NCI-H526 treated with DMSO at 0.1 percent for 48 hours (cell line): ENCODE results near the gene TOX4.
A peak's percentile ranks its signal among the peaks of the same experiment; 100 is the strongest.

Source experiments
- DNase-seq: peaks from one replicate; lab custom pipeline; 2025; lab: John Stamatoyannopoulos, UW

Gene TOX4

DNA sequence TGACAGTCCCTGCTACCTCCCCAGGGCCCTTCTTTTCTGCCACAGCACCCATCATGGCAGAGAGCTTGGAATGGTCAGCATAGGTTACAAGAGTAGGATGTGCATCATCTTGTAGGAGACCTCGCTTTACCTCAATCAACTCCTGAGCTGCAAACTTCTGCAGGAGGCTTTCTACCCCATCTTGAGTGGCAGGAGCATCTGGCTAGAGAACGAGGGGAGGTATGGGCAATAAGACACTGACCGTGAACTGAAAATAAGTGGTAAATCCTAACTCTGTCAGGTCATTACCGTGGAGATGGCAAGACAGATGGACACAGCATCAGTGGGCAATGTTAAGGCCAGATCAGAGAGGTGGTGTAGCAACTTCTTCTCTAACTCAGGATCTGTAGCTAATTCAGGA is 26.4 kb downstream of the TOX4 start:
- no peak for DNase-seq

DNA sequence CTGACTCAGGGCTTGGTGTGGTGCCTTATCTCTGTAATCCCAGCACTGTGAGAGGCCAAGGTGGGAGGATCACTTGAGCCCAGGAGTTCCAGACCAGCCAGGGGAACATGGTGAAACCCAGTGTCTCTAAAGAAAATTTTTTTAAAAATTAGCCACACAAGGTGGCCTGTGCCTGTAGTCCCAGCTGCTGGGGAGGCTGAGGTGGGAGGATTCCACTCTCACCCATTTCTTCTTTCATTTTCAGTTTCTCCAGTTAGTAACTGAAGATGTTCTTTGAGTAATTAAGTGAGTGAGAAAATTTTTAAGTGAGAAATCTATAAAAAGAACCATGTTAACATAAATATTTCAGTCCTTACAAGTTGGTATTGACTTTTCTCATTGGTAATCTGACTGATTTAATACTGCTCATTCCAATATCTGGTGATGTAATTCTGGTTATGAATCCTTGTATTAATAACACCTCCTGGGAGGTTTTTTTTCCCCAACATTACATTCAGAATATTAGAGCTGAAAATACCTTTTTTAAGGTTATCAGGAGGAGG is 28.1 kb downstream of the TOX4 start:
- no peak for DNase-seq

DNA sequence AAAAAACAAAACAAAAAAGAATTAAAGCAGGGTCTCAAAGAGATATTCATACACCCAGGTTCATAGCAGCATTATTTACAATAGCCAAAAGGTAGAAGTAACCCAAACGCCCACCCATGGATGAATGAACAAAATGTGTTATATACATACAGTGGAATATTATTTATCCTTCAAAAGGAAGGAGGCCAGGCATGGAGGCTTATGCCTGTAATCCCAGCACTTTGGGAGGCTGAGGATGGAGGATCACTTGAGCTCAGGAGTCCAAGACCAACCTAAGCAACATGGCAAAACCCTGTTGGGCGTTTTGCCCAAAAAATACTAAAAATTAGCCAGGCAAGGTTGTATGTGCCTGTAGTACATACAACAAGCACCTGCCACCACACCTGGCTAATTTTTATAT is 29.6 kb downstream of the TOX4 start:
- no peak for DNase-seq

DNA sequence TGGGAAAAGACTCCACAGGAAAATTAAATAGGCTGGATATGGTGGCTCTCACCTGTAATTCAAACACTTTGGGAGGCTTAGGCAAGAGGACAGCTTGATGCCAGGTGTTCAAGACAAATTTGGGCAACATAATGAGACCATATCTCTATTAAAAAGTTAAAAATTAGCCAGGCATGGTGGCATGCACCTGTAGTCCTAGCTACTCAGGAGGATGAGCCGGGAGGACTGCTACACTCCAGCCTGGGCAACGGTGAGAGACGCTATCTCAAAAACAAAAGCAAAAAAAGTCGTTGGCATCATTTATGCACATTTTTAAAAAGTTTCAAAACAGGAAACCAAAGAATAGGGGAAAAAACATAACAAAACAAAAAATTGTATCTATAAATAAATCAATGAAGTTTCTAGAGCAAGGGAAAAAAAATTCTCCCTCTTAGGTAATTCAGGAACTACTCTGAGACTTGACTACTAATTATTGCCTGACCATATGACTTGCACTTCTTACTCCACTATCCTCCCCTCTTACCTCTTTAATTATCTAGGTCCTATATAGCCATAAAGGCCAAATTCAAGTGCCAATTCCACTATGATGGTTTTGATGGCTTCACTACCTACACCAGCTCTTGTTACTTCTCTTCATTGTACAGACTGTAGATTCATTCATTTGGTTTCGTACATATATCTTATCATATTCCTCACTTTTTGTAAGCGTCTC is 32.6 kb downstream of the TOX4 start:
- no peak for DNase-seq

DNA sequence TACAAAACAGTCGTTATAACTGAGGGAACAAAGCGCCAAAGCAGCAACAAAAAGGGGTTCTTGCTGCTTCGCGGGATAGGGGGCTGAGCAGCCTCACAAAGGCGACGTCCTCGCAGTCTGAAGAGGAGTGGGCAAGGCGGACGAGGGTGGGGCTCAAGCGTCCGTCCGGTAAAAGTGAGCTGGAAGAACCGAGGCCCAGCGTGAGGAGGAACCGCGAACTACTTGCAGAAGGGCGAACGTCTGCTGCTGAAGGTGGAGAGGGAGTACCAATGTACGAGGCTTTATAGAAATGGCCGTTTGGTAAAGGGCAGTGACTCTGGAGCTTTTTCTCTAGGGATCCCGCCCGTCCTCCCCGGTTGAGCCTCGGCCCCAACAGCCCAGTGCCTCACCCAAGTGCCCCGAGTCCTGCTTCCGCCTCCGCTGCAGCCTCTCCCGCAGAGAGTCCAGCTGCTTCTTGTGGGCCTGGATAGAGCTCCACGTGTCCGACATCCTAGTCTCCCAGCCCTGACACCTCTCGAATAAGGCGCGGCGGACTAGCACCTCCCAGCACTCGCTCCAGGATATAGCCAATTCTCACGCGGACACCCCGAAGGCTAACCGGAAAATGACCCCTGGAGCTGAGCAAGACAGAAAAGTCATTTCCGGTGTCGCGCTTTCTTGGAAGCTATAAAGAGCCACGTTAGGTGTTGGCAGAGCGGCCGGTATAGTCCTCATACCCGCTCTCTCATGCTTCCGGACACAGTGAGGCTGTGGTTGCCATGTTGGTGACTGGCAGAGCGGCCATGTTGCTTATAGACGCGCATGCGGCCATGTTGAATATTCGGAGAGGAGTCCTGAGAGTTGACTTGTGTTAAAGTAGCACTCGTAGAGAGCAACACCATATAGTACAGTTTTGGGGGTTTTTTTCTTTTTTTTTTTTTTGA is 34.0 kb downstream of the TOX4 start, which contains the start of gene METTL3:
Gene METTL3 (minus strand): TSS at position 606 of the 923 bp plus-strand sequence. CDS start 117 bp downstream, at position 489.
- peak; percentile 97 for DNase-seq

DNA sequence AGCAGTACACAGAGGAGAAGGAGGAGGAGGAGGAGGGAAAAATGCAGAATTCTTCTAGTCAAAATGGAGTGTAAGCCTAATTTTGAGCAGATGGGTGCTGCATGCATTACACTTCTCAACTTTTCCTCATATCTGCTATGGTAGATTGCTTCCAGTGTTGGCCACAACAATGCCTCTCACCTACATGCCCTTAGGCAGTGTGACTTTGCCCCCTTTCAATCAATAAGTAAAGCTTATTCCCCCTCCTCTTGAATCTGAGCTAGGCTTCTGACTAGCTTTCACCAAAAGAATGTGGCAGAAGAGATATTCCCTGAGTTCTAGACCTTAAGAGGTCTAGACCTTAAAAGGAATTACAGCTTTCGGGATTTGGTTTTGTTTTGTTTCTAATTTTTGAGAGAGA is 37.3 kb downstream of the TOX4 start:
- no peak for DNase-seq

DNA sequence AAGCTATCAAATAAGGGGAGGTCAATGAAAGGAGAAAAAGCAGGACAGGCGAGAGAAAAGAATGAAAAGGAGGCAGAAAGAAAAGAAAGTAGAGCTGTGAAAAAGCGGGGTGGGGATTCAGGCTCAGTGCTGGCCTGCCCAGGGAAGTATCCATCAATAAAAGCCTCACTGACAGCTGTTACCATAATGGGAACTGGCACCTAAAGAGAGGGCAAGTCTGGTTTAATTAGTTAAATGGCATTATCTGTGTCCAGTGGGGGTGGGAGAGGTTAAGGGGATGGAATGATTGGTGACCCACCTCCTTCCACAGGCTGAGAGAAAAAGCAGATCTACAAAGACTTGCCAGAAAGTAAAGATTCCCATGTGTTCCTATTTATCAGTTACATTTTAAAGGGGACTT is 41.7 kb downstream of the TOX4 start:
- DNase-seq = no peak

DNA sequence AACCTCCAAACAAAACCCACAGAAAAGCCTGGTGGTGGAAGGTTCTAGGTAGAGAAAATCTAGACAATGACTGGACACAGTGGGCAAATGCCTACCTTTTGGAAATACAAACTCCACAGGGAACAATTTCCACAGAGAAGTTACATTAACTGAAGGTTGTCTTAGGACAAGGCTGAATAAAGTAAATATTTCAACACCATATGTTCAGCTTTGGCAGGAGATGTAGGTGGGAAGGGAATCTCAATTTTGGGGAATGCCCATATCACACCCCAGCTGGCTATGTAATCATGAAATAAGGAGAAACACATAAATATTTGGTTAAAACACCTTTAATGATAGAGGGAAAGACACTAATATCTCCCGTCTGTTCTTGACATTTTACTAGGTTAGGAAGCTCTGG is 43.8 kb downstream of the TOX4 start:
- DNase-seq = no peak

DNA sequence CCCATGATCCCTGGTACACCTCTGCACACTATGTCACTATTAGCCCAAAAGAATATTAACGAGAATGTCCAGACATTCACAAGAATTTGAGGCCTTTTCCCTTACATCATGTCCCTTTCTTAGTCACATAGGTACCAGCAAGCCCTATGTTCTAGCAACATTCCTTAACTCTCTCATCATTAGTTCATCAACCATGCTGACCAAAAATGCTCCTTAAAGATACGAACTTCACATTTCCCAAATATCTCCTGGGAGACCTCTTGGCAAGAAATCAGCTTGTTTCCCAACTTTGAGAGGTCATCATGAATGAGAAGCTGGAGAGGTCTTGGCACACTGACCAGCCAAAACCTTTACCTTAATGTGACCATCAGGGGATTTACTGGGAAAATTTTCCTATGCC is 44.5 kb downstream of the TOX4 start:
- DNase-seq = no peak

DNA sequence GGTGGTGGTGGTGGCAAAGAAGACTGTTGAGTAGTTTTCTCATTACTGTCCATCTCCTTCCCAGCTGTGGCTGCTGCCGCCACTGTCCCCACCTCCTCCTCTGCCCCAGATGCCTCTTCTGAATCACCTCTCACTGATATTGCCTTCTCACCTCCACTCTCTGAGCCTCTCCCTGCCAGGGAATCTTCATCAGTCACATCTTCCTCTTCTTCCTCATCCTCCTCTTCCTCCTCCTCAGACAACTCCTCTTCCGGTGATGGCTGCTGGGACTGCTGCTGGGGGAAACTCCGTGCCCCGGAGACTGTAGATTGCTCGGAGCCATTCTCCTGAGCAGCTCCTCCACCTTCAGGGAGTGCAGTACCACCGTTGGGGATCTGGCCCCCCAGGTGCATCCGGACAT is 46.2 kb downstream of the TOX4 start:
- no peak for DNase-seq

DNA sequence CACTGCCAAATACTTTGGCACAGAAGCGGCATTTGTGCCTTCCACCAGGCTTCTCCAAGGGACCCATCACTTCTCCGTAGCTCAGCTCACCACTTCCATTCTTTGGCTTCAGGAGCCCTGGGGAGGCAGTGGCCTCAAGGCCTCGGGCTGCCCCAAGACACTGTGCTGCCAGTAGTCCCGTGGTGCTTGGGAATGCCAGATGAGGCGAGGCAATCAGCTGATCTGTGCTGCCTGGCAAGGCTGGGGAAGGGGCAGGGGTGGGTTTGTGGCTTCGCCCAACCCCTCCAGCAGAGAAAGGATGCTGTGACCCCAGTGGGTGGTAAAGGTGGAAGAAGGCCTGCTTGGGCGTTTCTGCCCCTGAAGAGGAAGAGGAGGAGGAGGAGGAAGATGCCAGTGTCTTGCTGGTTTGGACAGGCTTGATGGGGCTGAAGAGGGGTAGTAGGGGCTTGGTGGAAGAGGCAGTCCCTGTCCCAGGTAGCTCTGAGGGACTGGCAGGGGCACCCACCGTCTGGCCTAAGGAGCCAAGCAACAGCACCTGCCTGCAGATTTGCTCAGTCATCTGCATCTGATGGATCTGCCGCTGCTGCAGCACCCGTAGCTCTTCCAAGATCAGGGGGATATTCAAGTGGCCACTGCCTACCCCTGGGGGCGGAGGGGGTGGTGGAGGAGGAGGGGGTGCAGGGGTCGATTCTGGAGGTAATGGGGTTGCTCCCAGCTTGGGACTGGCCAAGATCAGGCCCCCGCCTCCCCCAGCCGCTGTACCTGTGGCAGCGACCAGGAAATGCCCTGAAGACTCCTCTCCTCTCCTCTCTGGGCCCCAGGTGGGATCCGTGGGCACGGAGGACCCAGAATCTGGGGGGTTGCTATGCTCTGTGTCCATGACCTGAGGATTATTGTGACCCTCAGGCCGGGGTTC is 47.8 kb downstream of the TOX4 start:
- DNase-seq = no peak

DNA sequence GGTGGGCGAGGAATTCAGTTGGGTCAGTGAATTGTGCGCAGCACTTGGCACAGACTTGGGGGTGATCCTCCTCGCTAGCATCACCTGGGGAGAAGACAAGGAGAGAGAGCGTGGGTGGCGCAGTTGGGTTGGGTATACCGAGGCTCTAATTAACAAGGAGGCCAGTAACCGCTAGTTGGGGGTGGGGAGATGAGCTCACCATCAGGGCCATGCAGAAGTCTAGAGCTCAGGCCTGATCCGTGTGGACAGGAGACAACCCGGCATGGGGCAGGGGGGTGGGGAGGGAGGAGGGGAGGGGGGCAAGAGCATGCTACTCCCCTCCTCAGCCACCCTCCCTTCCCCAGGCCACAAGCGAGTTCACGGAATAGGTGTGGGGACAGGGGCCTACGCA is 48.6 kb downstream of the TOX4 start:
- DNase-seq = no peak

DNA sequence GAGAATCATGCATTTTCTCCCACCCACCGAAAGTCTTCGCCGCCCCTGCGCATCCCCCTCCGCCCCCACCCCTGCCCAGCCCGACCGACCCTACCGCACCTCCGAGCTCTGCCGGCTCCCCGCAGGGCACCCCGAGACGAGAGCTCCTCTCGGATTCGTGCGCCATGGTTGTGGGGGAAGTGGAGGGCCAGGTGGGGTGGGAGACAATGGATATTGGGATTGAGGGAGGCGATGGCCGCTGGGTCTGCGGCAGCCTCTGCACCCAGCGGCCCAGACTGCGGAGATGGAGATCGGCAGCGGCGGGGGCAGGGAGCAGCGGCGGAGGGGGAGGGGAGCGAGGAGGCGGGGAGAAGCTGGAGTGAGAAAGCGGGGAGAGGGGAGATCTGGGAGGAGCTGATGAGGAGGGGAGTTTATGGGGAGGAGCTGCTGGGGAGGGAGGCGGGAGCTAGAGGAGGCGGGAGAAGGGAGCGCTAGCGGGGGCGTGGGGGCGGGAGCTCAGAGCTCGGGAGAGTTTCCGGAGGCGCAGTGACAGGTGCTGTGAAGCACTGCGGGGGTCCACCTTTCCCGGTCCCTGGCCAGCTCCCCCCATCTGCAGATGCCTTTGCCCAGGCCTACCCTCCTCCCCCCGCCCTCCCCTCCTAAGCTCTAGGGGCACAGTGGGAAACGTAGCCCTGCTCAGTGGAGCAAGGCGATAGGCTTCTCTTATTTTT is 49.1 kb downstream of the TOX4 start, which contains the start of gene SALL2:
Gene SALL2 (minus strand): TSS at position 385 of the 710 bp plus-strand sequence. CDS start 219 bp downstream, at position 166.
- peak; percentile 82 for DNase-seq

DNA sequence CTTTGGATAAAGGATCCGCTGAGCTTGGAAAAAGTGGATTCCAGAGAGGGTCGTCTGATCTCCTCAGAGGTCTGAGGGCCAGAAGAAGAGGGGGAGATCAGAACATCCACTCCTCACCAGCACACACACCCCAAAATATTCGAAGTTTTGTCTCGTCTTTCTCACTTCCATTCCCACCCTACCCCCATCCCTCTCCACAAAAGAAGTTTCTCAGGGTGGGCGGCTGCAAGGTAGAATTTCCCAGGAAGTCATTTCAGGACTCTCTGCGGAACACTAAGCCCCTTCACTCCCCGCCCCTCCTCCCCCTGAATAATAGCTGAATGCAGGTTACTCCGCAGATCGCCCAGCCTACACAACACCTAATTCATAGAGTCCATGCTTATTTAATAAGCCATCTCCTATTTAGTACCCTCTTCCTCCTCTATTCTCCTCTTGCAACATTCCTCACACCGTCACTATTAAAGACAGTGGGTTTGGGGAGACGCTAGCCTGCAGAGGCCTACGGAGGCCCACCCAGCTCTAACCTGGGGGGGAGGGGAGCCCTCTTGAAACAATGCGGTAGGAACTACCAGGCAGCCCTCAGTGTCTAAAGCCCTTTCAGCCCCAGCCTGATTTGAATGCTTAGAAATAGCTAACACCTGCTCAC is 49.8 kb downstream of the TOX4 start:
- DNase-seq = peak; percentile 83

DNA sequence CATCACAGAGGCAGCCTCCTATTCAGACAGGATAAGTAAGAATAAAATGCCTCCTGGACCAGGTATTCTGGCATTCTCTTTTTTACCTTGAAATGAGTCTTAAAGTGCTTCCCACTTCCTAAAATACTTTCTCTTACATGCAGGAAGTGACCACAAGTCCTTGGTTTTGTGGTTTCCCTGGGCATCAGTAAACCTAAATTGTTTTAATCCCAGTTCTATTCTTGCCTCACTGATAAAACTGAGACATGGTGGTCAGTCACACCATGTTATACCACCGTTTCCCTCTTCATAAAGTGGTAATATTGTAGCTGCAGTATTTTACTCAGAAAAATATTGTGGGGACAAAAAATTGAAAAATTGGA is 50.3 kb downstream of the TOX4 start:
- DNase-seq = no peak

DNA sequence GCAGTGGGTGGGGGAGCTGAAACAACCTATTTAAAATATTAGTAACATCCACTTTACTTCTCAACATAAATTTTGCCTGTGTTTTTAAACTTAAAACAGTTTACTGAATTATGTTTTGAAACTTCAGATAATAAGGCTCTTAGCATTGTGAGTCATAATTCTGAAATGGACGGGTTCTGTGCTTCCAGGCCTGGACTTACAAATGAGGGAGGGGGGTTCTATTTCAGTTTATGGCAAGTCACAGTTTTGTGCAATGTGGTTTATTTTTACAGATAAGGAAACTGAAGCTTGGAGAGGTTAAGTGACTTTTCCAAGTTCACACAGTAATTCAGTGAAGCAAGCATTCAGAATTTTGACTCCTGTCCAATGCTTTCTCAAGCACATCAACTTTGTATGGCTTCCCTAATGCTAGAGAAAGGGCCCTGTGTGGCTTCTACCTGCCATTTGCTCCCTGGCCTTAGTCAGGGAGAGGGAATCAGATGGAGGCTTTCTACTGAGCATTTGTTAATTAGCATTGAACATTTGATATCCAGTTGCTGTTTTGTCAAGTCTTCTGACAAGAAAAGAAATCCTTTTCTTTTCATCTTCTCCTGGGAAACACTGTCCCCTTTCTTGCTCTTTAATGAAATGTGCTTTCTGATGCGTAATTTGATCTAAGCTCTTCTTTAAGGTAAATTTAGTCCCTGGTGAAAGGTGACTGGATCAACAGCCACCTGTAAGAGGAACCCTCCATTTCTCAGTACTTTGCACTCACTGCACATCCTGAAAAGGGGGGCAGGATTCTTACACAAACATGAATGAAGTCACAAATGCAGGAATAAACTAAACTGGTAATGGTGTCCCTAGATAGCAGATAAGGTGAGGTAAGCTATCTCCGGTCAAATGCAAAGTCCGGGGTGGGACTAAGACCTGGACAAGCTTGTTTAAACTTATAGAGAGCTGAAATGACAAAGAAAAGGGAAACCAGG is 51.7 kb downstream of the TOX4 start:
- DNase-seq = peak; percentile 31

DNA sequence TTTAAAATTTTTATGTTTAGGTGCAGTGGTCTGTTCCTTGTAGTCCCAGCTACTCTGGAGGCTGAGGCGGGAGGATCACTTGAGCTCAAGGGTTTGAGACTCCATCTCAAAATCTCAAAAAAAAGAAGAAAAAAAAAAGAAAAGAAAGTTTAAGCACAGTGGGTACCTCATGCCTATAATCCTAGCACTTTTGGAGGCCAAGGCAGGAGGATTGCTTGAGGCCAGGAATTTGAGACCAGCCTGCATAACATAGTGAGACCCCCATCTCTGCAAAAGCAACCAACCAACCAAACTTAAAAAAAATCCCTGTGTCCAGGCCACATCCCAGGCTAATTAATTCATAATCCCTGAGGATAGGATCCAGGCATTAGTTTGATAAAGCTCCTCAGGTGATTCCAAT is 52.5 kb downstream of the TOX4 start:
- DNase-seq = no peak

DNA sequence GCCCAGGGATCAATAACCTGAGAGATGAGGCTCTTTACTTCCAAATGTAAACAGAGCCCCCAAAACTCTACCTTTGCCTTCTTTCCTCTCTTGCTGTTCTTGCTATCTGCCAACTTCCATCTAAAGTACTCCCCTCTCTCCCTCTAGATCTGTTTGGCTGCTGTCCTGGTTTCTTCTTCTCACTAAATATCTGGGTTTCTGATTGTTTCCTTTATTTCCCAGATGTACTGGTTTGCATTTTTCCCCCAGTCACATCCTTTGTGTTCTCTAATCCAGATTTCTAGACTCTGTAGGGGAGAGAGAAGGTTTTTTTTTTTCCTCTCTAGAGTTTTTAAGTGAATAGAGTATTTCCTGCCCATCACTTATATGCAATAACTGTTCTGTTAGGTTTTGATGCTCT is 56.3 kb downstream of the TOX4 start:
- DNase-seq = no peak

DNA sequence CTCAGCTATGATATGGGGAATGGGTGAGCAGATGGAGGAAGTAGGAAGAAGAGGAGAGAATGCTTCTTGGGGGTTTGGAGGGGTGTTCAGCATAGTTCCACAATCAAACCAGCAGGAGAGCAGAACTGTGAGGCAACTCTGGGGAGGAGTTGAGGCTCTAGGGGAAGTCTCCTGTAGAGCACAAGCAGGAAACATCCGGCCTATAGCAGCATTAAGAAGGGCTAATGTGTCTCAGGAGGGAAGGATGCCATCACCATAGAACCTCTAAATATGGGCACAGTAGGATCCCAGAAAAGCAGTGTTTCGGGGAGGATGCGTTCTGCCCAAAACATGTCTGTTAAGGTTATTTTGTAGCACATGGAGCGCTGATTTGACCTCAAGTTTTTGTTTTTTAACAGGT is 57.6 kb downstream of the TOX4 start:
- DNase-seq = no peak
